Stimulated activated CD4-positive, alpha-beta T cell treated with anti-CD3 and anti-CD28 coated beads, Interleukin-2, amount 100 ng/mL, for 48 hours (primary cell): ENCODE results near the gene MAP6.

Source experiments
- DNase-seq, 2 donors: peaks; one replicate each; pipeline ENCODE4 v3.0.0-alpha.2; 2020

MAP6 gene

DNA sequence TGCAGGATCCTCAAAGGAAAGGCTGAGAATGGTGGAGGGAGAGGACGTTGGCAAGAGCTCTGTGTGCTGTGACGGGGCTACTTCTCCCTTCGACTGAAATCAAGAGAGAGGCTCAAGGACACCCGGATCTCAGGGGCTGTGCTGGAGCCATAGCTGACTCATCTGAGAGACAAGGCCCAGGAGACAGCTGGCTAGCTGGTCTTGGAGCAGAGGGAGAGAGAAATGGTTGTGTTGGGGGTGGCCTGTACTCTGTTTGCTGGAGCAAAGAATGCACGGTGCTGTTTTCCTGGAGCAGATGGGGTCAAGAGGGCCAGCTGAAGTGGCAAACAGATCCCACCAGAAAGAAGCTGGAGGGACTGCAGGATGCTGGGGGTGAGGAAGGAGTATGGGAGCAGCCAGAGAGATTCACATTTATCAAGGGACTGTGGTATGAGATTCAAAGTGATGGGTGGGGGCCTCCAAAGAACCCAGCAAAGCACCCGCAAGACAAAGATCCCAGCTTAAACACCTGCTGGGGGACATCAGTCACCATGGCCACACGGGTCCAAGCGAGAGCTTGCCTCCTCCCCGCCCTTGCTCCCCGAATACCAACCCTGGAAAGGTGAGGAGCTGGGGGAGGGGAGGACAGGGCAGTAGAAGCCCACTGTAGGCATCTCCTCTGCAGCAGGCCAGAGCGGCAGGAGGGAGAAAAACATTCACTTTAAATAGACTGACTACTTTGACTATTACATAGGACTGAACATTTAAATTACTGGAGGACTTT is 40.8 kb downstream of the MAP6 start:
- DNase-seq, result no peak

DNA sequence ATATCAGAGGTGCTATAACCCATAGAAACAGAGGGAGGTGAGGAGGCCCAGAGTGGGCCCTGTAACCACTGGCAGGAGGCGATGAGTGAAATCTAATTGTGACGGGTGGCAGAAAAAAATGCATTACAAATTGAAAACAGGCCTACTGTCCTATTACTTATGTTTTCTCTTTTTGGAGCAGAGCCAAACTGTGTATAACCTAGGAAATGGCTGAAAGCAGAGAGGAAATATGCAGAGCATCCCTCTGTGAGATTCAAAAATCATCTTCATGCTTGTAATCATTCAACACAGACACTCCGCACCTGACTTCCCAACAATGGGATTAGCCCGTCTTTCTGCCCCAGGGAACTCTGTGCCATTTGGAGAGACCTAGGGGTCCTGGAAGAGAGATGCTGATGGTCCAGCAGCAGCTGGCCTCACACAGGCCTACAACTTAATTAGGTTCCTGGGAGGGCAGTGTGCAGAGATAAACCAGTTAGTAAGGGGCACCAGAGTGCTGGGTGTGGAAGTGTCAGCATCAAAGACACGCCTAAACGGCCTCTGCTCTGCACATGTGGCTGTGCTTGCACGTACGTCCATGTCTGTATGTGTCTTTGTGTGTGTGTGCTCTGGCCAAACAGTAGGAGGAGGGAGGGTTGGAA is 41.8 kb downstream of the MAP6 start:
- no peak for DNase-seq

DNA sequence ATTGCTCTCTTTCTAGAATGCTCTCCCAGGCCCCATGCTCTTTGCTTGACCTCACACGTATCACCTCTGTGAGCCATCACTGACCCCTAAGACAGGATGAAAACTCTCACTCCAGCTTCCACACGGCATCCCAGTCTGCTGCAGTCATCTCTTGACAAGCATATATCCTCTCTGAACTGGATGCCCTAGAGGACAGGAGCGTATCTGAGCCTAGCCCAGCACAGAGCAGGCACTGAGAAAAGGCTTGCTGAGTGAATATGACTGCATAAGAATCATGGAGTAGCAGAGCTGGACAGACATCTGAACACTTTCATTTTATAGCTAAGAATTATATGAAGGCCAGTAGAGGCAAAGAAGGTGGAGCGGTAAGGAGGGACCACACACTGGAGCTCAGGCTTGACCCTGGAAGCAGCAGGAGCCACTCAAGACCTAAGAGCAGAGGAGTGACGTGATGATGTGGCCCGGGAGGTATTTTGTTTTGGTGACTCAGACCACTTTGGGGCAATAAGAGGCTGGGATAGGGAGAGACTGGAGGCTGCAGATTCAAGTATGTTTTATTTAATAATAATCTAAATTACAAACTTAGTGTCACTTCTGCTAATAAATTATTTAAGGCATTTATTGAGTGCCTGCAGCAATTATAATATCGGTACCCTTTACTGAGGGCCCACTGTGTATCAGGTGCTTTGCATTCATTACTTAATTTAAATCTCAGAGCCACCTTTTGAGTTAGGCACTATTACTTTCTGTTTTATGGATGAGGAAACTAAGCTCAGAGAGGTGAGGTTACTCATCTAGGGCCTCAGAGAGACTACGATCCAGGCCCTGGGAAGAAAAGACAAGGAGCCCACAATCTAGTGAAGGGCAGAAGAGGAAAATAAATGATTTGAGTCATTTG is 42.6 kb downstream of the MAP6 start:
- DNase-seq, result no peak

DNA sequence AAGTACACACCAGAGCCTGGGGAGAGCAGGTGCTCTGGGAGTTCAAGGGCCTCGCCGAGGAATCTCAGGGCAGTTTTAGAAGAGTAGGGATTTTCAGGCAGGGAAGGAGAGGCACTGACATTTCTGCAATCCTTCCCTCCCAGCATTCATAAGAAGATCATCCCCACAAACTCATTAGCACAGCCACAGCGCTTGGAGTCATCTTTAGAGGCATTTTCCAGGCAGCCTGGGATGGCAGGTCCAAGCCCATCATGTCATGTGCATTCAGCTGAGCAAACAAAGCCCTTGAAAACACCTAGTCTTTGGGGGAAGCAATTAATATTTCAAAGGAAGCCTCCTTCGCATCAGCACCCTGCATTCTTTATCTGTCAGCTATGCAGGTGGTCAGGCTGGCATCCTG is 43.8 kb downstream of the MAP6 start:
- no peak for DNase-seq

DNA sequence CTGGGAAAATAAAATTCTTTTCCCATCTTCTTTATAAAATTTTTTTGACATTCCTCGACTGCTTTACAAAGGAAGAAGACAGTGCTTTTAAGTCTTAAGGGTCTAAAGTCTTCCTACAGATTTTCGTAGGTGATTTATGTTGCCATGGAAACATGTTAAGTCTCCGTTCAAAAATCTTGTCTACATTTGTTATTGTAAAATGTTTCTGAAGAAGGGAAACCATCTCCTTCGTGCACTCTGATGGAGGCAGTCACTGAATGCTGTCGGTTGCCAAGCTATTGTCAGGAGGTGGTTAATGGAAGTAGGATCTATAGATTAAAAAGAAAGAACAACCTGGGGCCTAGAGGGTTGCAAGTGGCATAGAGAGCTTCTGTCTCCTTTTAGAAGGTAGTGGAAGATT is 52.6 kb downstream of the MAP6 start:
- DNase-seq, result no peak

DNA sequence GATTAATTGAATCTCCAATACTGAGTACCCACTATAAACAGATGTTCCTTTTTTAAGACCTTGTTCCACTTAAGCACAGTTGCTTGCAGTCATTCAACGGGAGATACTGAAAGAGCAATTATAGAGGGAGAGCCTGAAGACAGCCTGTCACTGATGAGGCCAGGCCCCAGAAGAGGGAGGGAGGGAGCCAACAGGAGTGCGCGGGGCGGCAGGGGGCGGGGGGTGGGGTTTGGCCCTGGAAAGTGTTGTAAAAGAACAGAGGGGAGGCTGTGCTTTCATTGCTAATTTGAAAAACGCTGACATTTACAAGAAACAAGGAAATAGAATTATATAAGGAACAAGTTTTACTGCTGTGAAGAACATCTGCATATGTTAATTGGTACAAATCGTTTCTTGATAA is 53.1 kb downstream of the MAP6 start:
- DNase-seq, result no peak

DNA sequence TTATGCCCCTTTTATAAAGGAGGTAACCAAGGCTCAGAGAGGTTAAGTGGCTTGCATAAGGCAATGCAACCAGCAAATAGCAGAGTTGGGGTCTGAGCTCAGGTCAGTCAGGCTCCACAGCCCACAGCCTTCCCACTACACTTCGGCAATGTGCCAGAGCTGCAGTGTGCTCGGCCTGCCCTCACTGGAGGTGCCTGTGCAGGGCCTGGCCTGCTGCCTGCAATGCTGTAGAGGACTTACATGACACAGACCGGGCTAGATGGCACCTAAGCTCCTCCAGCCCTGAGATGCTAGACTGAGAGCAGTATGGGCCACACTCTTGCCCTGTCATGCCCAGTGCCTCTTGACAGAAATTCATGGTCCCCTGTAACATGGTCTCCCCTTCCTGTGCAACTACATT is 57.0 kb downstream of the MAP6 start:
- no peak for DNase-seq

DNA sequence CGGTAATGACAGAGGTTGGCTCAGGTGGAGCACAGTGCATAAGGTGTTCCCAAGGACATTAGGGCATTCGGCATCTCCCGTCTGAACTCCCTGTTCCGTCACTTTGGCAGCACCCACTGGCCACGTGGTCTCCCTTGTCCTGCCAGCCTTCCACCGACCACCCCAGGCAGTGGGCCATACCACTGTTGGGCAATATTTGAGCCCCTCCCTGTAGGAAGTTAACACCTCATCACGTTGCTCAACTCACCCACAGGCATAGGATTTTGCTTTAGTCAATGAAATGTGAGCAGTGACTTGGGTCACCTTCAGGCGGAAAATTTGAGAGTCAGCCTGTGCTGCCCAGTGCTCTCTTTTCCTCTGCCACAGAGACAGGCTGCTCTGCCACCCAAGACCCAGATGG is 62.7 kb downstream of the MAP6 start:
- DNase-seq, result no peak

DNA sequence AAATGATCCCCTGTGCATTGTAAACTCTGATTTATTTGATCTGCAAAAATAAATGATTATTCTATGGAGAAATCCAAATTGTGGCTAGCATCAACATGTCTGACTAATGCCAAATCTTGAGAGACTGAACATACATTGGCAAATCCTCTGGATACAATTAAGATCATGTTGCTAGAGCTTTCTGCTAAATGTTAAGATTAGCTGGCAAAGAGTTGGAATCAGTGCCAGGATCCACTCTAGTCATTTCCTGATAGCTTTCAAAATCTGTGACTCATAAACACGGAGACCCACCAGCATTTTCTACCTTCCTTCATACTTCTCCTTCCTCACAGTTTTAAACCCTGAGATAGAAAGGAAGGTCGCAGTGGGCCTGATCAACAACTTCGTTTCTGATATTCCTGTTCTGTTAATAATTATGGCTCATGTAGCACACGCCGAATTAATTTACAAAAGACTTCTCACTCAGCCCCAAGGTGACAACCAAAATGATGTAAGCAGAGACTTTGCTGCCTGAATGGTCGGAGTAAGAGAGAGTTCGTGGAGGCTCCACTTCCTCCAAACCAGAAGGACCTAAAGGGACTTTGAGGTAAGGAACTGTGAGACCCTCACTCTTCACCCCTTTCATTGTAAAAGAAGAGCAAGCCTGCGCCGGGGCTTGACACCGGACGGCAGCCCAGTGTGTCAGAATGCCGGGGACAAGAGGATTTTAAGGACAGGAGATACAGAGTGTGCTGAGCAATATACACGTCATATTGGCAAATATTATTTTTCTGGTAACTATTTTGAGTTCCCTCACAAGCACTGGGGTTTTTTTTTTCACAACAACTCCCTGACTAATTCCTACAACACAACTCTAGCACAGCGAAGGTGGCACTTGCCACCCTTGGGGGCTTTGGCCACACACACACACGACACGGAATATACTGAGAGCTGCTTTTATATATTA is 64.8 kb downstream of the MAP6 start:
- DNase-seq, result no peak

DNA sequence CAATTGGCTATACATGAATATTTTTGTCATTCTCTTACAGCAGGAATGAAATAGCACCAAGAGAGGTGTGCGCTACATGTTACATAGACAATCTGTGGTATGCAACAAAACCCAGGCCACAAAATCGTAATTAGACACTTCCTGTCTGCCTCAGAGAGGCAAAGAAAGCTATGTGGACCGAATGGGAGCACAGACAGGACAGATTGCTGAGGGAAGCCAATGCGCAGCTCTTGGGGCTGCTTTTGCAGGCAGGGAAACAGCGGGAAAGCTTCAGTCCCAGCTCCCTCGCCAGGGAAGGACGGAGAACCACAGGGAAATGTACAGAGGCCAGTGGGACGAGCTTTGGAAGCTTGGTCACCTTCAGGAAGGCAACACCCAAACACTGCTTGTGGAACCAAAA is 65.9 kb downstream of the MAP6 start:
- DNase-seq, result no peak

DNA sequence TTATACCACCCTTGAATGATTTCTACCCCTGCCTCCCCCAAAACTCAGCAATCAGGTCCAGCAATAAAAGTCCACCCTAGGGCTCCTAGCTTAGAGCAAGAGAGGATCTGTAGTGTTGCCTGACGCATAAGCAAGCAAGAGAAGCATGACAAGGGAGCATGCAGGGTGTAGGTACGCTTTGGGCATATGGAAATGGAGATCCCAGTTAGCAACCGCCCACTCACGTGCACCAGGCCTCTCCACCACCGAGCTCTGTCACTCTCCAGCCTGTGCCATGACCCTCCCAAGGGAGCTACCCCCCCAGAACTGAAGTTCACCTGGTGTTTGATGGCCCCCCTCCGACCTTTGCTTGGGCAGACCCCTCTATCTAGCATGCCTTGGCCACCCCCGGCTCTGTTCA is 67.3 kb downstream of the MAP6 start:
- DNase-seq, result no peak

DNA sequence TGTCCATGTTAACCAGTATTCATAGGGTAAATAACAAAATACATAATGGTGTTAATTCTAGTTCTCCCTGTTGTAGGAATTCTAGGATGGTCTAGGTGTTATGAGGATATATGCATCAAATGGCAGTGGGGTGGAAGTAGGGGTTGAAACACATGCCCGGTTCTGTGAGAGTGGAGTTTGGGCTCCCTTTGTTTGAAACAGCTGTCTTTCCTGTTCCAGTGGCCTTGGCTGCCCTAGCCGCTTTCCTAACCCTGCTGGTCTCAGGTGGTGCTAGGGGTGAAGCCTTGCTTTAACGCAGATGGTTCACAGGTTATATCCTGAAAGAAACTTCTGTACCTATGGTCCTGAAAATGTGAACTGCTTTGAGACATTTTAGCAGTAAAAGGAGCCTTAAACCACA is 68.5 kb downstream of the MAP6 start:
- no peak for DNase-seq

DNA sequence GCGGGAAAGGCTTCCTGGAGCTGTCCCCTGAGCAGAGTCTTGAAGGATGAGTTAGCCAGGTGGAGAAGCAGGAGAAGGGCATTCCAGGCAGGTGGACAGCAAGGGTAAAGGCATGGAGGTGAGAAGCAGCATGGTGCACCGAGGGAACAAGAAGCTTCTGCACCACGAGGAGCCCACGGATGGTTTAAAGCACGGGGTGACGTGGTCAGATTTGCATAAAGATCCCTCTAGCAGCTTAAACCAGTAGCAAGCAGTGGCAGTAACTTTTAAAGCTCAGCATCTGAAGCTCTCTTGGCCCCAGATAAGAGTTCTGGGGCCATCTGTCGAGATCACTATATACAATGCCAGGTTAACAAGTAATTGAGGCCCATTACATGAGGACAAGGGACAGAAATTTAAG is 69.9 kb downstream of the MAP6 start:
- DNase-seq, result no peak

DNA sequence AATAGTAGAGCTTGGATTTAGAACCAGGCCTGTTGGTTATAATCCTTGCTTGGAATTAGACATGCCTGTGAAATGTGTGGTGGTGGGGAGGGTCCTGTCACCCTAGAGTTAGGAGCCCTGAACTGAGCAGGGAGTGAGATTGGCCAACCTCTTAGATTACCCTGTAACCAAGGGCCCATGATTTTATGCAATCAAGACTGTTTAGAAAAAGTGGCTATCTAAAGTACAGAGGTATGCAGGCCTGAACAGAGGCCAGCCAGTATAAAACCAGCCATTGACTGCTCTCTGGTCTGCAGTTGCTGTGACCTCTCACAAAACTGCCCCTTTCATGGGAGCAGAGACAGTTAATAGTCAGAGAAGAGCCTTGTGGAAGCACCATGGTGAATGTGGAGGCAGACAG is 70.6 kb downstream of the MAP6 start:
- DNase-seq, result no peak

DNA sequence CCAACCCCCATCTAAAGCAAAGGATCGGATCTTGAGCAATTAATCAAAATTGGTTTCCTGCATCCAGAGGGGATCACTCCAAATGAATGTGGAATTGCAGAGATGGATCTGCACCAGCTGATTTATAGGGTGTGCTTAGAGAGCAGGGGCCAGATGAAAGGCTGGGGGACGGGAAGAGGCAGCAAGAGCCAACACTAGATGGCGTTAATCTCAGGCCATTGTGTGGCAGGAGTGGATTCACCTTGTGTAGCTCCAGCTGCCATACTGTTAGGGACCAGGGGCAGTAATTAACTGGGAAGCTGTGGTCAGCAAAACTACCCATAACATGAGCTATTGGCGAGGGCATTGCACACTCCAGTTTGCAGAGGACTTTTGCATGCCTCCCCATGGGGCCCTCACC is 71.2 kb downstream of the MAP6 start:
- DNase-seq, result no peak

DNA sequence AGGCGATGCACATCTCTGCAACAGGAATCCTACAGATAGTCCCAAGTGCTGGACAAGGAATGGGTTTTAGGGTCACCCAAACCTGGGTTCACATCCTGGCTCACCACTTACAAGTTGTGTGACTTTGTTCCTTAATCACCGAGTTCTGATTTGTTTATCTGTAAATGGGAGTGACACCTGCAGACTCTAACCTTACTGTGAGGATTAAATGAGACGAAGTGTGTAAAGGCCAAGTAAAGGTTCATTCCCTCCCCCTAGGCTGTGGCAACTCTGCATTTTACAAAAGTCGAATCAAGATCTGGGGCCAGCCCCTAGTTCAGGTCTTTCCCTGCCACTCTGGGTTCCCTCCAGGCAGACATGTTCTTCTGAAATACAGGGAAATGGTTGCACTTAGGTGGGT is 71.9 kb downstream of the MAP6 start:
- no peak for DNase-seq

DNA sequence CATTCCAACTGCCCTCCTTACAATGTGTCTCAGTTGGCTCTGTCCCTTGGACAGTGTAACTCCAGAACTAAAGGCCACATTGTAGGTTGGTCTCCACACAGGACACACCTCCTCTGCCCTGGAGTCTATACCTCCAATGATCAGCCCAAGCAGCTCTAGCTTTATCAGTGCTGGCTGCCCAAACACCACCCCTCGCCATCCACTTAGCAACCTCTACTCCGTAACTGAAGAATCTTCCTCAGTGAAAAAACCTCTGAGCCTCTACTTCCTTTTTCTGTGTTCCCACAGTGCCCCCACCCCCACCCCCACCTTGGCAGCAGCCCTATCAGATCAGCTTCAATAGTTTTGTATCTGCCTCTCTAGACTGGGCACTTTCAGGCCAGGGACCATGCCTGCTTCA is 73.4 kb downstream of the MAP6 start:
- no peak for DNase-seq

DNA sequence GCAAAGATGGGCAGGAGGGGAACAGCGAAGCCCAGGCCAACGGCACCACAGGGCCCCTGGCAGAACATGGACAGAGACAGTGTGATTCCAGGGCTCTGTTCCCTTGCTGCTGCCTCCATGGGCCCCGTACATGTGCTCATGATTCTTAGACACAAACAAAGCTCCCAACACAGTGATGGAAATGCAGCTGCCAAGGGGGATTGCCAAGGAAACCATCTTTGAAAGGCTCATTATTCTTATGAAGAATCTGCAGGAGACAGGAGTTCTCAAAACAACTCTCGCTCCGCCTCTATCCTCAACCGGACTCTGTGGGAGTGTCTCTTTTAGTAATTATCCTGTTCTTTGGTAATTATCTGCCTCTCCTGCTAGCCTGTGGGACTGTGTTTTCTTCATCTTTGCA is 74.6 kb downstream of the MAP6 start:
- no peak for DNase-seq

DNA sequence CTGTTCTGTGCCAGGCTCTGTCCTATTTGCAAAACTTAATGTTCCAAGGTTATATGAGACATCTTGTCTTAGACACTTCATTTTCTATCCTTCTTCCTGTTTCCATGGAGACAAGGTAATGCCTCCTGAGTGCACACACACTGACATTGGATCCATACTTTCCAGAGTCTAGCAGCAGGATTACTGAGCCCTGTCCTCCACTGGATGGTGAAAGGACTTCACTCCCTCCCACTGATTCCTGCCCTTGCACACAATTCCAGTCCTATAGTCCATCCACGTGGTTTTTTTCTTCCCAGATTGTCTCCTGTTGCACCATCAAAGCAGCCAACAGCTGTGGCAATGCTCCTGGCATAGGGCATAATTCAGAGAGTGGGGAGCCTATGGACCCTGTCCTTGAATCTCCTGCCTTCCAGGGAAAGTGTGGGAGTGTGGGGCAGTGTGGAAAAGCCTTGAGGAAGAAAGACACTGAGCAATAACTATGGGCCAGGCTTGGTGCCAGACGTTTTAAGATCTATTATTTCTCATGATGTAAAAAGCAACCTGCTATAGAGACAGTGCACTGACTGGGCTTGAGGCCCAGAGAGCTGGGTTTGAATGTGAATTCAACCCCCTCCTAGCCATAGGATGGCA is 75.4 kb downstream of the MAP6 start:
- no peak for DNase-seq

DNA sequence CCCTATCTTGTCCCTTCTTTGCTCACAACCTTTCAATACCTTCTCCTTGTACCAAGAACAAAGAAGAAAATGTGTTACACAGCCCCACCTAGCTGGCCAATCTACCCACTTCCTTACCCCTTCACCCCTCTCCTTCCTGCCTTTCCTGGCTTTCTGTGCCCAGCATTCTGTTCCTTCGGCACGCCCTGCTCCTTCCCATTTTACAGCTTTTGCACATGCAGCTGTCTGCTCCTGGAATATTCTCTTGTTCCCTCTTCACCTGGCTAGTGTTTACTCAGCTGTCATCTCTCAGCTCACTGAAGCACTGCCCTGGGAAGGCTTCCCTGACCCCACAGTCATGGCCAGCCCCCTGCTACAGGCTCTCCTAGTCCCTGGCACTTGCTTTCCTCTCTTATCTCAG is 76.1 kb downstream of the MAP6 start:
- no peak for DNase-seq

DNA sequence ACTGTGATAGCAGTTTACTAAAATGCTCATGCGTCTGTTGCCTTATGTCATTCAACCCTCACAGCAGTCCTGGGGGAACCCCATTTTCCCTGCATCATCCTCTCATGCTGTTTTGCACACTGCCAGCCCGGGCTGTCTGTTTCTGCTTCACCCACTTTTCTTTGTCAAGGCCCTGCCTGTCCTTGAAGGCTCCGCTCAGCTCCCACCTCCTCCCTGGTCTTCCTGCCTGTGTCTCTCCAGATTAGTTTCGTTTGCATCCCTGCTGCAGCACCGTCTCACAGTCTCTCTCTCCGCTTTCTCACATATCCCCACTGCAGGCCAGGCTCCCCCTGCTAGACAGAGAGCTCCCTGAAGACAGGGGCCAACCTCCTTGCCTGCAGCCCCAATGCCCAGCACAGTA is 76.9 kb downstream of the MAP6 start:
- DNase-seq, result no peak

DNA sequence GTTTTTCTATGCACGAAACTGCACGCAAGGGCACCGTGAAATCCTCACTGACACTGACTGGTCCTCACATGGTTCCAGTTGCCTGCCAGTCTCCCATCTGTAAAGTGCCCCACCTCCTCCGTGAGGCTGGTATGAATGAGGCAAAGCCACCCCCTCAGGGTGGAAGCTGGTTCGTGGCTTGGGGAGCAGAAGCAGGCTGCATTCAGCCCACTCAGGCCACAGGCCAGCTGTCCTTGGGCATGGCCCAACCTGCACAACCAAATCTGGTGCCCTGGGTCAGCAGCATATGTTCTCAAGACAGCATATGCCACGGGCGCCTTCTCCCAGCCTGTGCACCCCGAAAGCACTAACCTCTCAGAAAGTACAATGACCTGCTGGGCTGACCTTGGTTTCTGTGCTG is 77.5 kb downstream of the MAP6 start:
- no peak for DNase-seq
